ENCODE measurements around the gene RSPH1.

- TF ChIP-seq CTCF (IDR thresholded peaks at IDR 0.05) (no peak), EP300 (IDR thresholded peaks at IDR 0.05; ENCODE audit: low read depth) (no peak), POLR2A (IDR thresholded peaks at IDR 0.05) (no peak), POLR2AphosphoS5 (IDR thresholded peaks at IDR 0.05) (no peak)
These were observed 29.1 kb upstream of the RSPH1 start for GRCh38 chr21:42525029-42525581.

Data from transverse colon (tissue), 4 donors.